GM23338 (cell line): ENCODE results near the gene EHF.

Source experiments
- EZH2 ChIP-seq: fragments of 200-600 bp; sonication (generic); IDR thresholded peaks from one replicate; pipeline ENCODE4 v1.8.0; 2017; ENCODE audit warnings: antibody characterized with exemption, mild to moderate bottlenecking, low read depth; ENCODE audit not compliant: unreplicated experiment
- EZH2phosphoT487 ChIP-seq: fragments of 200-600 bp; sonication (generic); IDR thresholded peaks from one replicate; pipeline ENCODE4 v1.8.1; 2018; ENCODE audit warnings: antibody characterized with exemption; ENCODE audit not compliant: unreplicated experiment
- JUNB ChIP-seq: IDR thresholded peaks from one replicate; pipeline ENCODE4 v1.6.1; 2016; ENCODE audit warnings: antibody characterized with exemption; ENCODE audit not compliant: unreplicated experiment
- POLR2AphosphoS5 ChIP-seq: IDR thresholded peaks from 2 replicates; pipeline ENCODE4 v1.6.1; 2016; ENCODE audit warnings: antibody characterized with exemption, low read depth
- TF ChIP-seq, protein P1 (sequence below), 2 experiments: fragments of 200-600 bp in 1 of 2; sonication (generic) in 1 of 2; conservative IDR thresholded peaks; 2 replicates each; pipeline versions ENCODE4 v1.5.1 to v1.6.1; 2016 to 2017; ENCODE audit warnings: antibody characterized with exemption in 2 of 2, low read depth in 2 of 2, mild to moderate bottlenecking in 2 of 2, moderate library complexity in 1 of 2
- TF ChIP-seq, protein P2 (sequence below): IDR thresholded peaks from one replicate; pipeline ENCODE4 v1.6.1; 2018; ENCODE audit warnings: antibody characterized with exemption; ENCODE audit not compliant: unreplicated experiment

DNA sequence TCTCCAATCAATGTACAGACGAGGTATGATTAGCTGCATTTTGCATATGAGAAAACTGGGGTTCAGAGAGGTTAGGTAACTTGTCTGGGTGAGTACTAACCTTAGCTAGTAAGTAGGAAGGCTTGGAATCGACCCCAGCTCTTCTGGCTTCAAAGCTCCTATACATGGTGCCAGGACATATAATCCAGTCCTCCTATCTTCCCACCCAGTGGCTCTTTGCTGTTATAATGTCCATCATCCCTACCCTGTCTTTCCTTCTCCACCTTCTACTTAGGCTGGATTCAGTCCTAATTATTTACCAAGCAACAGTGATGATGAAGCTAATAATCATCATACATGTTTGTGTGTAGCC, 20.0 kb downstream of the EHF start:
- TF ChIP-seq, protein P1, sequence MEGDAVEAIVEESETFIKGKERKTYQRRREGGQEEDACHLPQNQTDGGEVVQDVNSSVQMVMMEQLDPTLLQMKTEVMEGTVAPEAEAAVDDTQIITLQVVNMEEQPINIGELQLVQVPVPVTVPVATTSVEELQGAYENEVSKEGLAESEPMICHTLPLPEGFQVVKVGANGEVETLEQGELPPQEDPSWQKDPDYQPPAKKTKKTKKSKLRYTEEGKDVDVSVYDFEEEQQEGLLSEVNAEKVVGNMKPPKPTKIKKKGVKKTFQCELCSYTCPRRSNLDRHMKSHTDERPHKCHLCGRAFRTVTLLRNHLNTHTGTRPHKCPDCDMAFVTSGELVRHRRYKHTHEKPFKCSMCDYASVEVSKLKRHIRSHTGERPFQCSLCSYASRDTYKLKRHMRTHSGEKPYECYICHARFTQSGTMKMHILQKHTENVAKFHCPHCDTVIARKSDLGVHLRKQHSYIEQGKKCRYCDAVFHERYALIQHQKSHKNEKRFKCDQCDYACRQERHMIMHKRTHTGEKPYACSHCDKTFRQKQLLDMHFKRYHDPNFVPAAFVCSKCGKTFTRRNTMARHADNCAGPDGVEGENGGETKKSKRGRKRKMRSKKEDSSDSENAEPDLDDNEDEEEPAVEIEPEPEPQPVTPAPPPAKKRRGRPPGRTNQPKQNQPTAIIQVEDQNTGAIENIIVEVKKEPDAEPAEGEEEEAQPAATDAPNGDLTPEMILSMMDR (conservative IDR thresholded peaks at IDR 0.05; ENCODE audit: low read depth in 2 of 2): no peak
- TF ChIP-seq POLR2AphosphoS5 (no peak), EZH2phosphoT487 (no peak), JUNB (no peak), EZH2 (no peak)
- TF ChIP-seq, protein P2, sequence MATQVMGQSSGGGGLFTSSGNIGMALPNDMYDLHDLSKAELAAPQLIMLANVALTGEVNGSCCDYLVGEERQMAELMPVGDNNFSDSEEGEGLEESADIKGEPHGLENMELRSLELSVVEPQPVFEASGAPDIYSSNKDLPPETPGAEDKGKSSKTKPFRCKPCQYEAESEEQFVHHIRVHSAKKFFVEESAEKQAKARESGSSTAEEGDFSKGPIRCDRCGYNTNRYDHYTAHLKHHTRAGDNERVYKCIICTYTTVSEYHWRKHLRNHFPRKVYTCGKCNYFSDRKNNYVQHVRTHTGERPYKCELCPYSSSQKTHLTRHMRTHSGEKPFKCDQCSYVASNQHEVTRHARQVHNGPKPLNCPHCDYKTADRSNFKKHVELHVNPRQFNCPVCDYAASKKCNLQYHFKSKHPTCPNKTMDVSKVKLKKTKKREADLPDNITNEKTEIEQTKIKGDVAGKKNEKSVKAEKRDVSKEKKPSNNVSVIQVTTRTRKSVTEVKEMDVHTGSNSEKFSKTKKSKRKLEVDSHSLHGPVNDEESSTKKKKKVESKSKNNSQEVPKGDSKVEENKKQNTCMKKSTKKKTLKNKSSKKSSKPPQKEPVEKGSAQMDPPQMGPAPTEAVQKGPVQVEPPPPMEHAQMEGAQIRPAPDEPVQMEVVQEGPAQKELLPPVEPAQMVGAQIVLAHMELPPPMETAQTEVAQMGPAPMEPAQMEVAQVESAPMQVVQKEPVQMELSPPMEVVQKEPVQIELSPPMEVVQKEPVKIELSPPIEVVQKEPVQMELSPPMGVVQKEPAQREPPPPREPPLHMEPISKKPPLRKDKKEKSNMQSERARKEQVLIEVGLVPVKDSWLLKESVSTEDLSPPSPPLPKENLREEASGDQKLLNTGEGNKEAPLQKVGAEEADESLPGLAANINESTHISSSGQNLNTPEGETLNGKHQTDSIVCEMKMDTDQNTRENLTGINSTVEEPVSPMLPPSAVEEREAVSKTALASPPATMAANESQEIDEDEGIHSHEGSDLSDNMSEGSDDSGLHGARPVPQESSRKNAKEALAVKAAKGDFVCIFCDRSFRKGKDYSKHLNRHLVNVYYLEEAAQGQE: no peak
